Measurements from ENCODE around the gene PAFAH2.

PAFAH2 gene

GRCh38 chr1:26021647-26022403 lies 24.0 kb upstream of the PAFAH2 start, which contains the start of gene EXTL1:
Gene EXTL1 (plus strand): TSS chr1:26021775. CDS start chr1:26022647, 872 bp downstream.
- Histone ChIP-seq H3K4me3 (ENCODE audit: insufficient read depth, low read depth, low read length) (peak within 1 kb of the TSS; percentile 33), H3K27me3 (ENCODE audit: control insufficient read depth, insufficient read depth, low read length, poor library complexity, severe bottlenecking) (no peaks in the 10 kb centered on the region), H3K4me1 (ENCODE audit: control insufficient read depth, insufficient read depth, low read length) (peaks cover 26% of the 10 kb centered on the region), H3K27ac (ENCODE audit: insufficient read depth, low read depth, low read length, poor library complexity, severe bottlenecking) (no peak within 1 kb of the TSS), H3K9me3 (ENCODE audit: control insufficient read depth, low read length) (no peaks in the 10 kb centered on the region), H3K36me3 (ENCODE audit: control insufficient read depth, insufficient read depth, low read length) (no peaks in the 10 kb centered on the region)
- WGBS, 2 experiments = 37 to 38% methylated on average over 15 of the region's 15 CpGs

- no peaks in the 10 kb centered on the region for H3K27me3 ChIP-seq (ENCODE audit: control insufficient read depth, insufficient read depth, low read length, poor library complexity, severe bottlenecking)
- WGBS, 2 experiments = 78% methylated on average over 6 of the region's 6 CpGs
- no peaks in the 10 kb centered on the region for H3K9me3 ChIP-seq (ENCODE audit: control insufficient read depth, low read length)
- H3K4me1 ChIP-seq (ENCODE audit: control insufficient read depth, insufficient read depth, low read length) = peaks cover 32% of the 10 kb centered on the region
- no peak overlapping the region for H3K27ac ChIP-seq (ENCODE audit: insufficient read depth, low read depth, low read length, poor library complexity, severe bottlenecking)
- no peak overlapping the region for H3K4me3 ChIP-seq (ENCODE audit: insufficient read depth, low read depth, low read length)
- H3K36me3 ChIP-seq (ENCODE audit: control insufficient read depth, insufficient read depth, low read length) = no peaks in the 10 kb centered on the region
Observed at GRCh38 chr1:26020941-26021646, 23.2 kb upstream of the PAFAH2 start.

- Histone ChIP-seq H3K4me3 (ENCODE audit: insufficient read depth, low read depth, low read length) (no peak overlapping the region), H3K36me3 (ENCODE audit: control insufficient read depth, insufficient read depth, low read length) (no peaks in the 10 kb centered on the region), H3K9me3 (ENCODE audit: control insufficient read depth, low read length) (no peaks in the 10 kb centered on the region), H3K4me1 (ENCODE audit: control insufficient read depth, insufficient read depth, low read length) (peaks cover 32% of the 10 kb centered on the region), H3K27me3 (ENCODE audit: control insufficient read depth, insufficient read depth, low read length, poor library complexity, severe bottlenecking) (no peaks in the 10 kb centered on the region), H3K27ac (ENCODE audit: insufficient read depth, low read depth, low read length, poor library complexity, severe bottlenecking) (no peak overlapping the region)
- WGBS, 2 experiments = 74 to 80% methylated on average over 6 of the region's 6 CpGs
Observed at GRCh38 chr1:26020330-26020768, 22.5 kb upstream of the PAFAH2 start.

- 84 to 88% methylated on average over 8 of the region's 8 CpGs for WGBS, 2 experiments
- no peaks in the 10 kb centered on the region for H3K27me3 ChIP-seq (ENCODE audit: control insufficient read depth, insufficient read depth, low read length, poor library complexity, severe bottlenecking)
- H3K4me1 ChIP-seq (ENCODE audit: control insufficient read depth, insufficient read depth, low read length) = peaks cover 32% of the 10 kb centered on the region
- no peaks in the 10 kb centered on the region for H3K36me3 ChIP-seq (ENCODE audit: control insufficient read depth, insufficient read depth, low read length)
- H3K4me3 ChIP-seq (ENCODE audit: insufficient read depth, low read depth, low read length) = no peak overlapping the region
- H3K27ac ChIP-seq (ENCODE audit: insufficient read depth, low read depth, low read length, poor library complexity, severe bottlenecking) = no peak overlapping the region
- no peaks in the 10 kb centered on the region for H3K9me3 ChIP-seq (ENCODE audit: control insufficient read depth, low read length)
Observed at GRCh38 chr1:26019641-26020315, 21.9 kb upstream of the PAFAH2 start.

GRCh38 chr1:26017606-26018005 lies 19.7 kb upstream of the PAFAH2 start:
- Histone ChIP-seq H3K4me1 (ENCODE audit: control insufficient read depth, insufficient read depth, low read length) (peaks cover 24% of the 10 kb centered on the region), H3K9me3 (ENCODE audit: control insufficient read depth, low read length) (no peaks in the 10 kb centered on the region), H3K36me3 (ENCODE audit: control insufficient read depth, insufficient read depth, low read length) (no peaks in the 10 kb centered on the region), H3K27me3 (ENCODE audit: control insufficient read depth, insufficient read depth, low read length, poor library complexity, severe bottlenecking) (no peaks in the 10 kb centered on the region), H3K4me3 (ENCODE audit: insufficient read depth, low read depth, low read length) (no peak overlapping the region), H3K27ac (ENCODE audit: insufficient read depth, low read depth, low read length, poor library complexity, severe bottlenecking) (no peak overlapping the region)
- WGBS, 2 experiments = 66 to 84% methylated on average over 5 to 6 of the region's 6 CpGs

- Histone ChIP-seq H3K27ac (ENCODE audit: insufficient read depth, low read depth, low read length, poor library complexity, severe bottlenecking) (no peak overlapping the region), H3K4me1 (ENCODE audit: control insufficient read depth, insufficient read depth, low read length) (peaks cover 23% of the 10 kb centered on the region), H3K9me3 (ENCODE audit: control insufficient read depth, low read length) (no peaks in the 10 kb centered on the region), H3K27me3 (ENCODE audit: control insufficient read depth, insufficient read depth, low read length, poor library complexity, severe bottlenecking) (no peaks in the 10 kb centered on the region), H3K36me3 (ENCODE audit: control insufficient read depth, insufficient read depth, low read length) (no peaks in the 10 kb centered on the region), H3K4me3 (ENCODE audit: insufficient read depth, low read depth, low read length) (no peak overlapping the region)
- 85 to 86% methylated on average over 6 of the region's 6 CpGs for WGBS, 2 experiments
Observed at GRCh38 chr1:26016953-26017545, 19.2 kb upstream of the PAFAH2 start.

- Histone ChIP-seq H3K9me3 (ENCODE audit: control insufficient read depth, low read length) (no peaks in the 10 kb centered on the region), H3K4me3 (ENCODE audit: insufficient read depth, low read depth, low read length) (no peak overlapping the region), H3K36me3 (ENCODE audit: control insufficient read depth, insufficient read depth, low read length) (no peaks in the 10 kb centered on the region), H3K27me3 (ENCODE audit: control insufficient read depth, insufficient read depth, low read length, poor library complexity, severe bottlenecking) (no peaks in the 10 kb centered on the region), H3K27ac (ENCODE audit: insufficient read depth, low read depth, low read length, poor library complexity, severe bottlenecking) (no peak overlapping the region), H3K4me1 (ENCODE audit: control insufficient read depth, insufficient read depth, low read length) (peaks cover 23% of the 10 kb centered on the region)
- WGBS, 2 experiments = 87 to 88% methylated on average over 10 of the region's 10 CpGs
Observed at GRCh38 chr1:26016258-26016952, 18.5 kb upstream of the PAFAH2 start.

- no peaks in the 10 kb centered on the region for H3K36me3 ChIP-seq (ENCODE audit: control insufficient read depth, insufficient read depth, low read length)
- H3K4me3 ChIP-seq (ENCODE audit: insufficient read depth, low read depth, low read length) = no peak overlapping the region
- no peaks in the 10 kb centered on the region for H3K9me3 ChIP-seq (ENCODE audit: control insufficient read depth, low read length)
- no peak overlapping the region for H3K27ac ChIP-seq (ENCODE audit: insufficient read depth, low read depth, low read length, poor library complexity, severe bottlenecking)
- no peaks in the 10 kb centered on the region for H3K27me3 ChIP-seq (ENCODE audit: control insufficient read depth, insufficient read depth, low read length, poor library complexity, severe bottlenecking)
- 90 to 94% methylated on average over 2 of the region's 2 CpGs for WGBS, 2 experiments
- H3K4me1 ChIP-seq (ENCODE audit: control insufficient read depth, insufficient read depth, low read length) = peaks cover 19% of the 10 kb centered on the region
Observed at GRCh38 chr1:26015358-26015757, 17.5 kb upstream of the PAFAH2 start.

GRCh38 chr1:26014179-26014578 lies 16.3 kb upstream of the PAFAH2 start:
- no peak overlapping the region for H3K4me3 ChIP-seq (ENCODE audit: insufficient read depth, low read depth, low read length)
- H3K9me3 ChIP-seq (ENCODE audit: control insufficient read depth, low read length) = no peaks in the 10 kb centered on the region
- no peaks in the 10 kb centered on the region for H3K36me3 ChIP-seq (ENCODE audit: control insufficient read depth, insufficient read depth, low read length)
- 98 to 99% methylated on average over 2 of the region's 2 CpGs for WGBS, 2 experiments
- no peaks in the 10 kb centered on the region for H3K27me3 ChIP-seq (ENCODE audit: control insufficient read depth, insufficient read depth, low read length, poor library complexity, severe bottlenecking)
- no peak overlapping the region for H3K27ac ChIP-seq (ENCODE audit: insufficient read depth, low read depth, low read length, poor library complexity, severe bottlenecking)
- H3K4me1 ChIP-seq (ENCODE audit: control insufficient read depth, insufficient read depth, low read length) = peaks cover 19% of the 10 kb centered on the region
